OCI-LY7 (cell line): Measurements from ENCODE around the gene CDK6.

Experiments used
- EZH2phosphoT487 ChIP-seq: fragments of 200-600 bp; sonication (generic); IDR thresholded peaks from 2 replicates; pipeline ENCODE4 v1.6.1; 2018; ENCODE audit warnings: low read depth, borderline replicate concordance, mild to moderate bottlenecking, mixed run types, antibody characterized with exemption, low read length, moderate library complexity, mixed read lengths
- TF ChIP-seq, protein P1 (sequence below): fragments of 200-600 bp; sonication (generic); conservative IDR thresholded peaks from 2 replicates; pipeline ENCODE4 v1.5.1; 2014; ENCODE audit warnings: mild to moderate bottlenecking, antibody characterized with exemption, low read length, moderate library complexity, mixed read lengths

DNA sequence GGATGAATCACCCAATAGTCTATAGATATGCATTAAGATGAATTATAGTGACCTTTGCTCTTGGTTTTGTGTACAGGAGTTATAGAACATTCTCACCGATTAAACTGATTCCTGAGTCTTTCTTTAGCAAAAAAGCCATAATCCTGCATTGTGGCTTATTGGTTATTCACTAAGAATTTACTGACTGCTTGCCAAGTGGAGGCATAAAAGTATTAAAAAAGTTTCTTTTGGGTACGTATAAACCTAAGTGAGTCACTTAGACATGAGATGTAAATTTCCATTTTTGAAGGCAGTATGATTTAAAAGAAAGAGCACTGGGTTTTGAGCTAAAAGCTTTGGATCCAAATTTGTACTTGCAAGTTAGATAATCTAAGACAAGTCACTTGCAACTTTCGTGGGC lies 100.7 kb downstream of the CDK6 start:
- TF ChIP-seq, protein P1, sequence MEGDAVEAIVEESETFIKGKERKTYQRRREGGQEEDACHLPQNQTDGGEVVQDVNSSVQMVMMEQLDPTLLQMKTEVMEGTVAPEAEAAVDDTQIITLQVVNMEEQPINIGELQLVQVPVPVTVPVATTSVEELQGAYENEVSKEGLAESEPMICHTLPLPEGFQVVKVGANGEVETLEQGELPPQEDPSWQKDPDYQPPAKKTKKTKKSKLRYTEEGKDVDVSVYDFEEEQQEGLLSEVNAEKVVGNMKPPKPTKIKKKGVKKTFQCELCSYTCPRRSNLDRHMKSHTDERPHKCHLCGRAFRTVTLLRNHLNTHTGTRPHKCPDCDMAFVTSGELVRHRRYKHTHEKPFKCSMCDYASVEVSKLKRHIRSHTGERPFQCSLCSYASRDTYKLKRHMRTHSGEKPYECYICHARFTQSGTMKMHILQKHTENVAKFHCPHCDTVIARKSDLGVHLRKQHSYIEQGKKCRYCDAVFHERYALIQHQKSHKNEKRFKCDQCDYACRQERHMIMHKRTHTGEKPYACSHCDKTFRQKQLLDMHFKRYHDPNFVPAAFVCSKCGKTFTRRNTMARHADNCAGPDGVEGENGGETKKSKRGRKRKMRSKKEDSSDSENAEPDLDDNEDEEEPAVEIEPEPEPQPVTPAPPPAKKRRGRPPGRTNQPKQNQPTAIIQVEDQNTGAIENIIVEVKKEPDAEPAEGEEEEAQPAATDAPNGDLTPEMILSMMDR = no peak
- no peak for TF ChIP-seq EZH2phosphoT487
